OCI-LY7 (cell line): ENCODE data around the gene LSM11. TPM values are rescaled to one million over a fixed set of nuclear protein-coding genes. Genes with fewer than 3 reads are reported as not detected.

ENCODE experiments used
- BruUV-seq: library from RNA; stranded (reverse); fragments of 400-500 nt; replicated peaks from 2 replicates; lab custom pipeline; 2021; lab: Mats Ljungman, UMichigan
- CTCF ChIA-PET: fragments of 300-600 bp; sonication (Branson Sonifier 250); formaldehyde crosslinking; loops from one replicate; lab custom pipeline; 2022; ENCODE audit warnings: antibody characterized with exemption; ENCODE audit not compliant: unreplicated experiment; lab: Charles Lee
- POLR2A ChIA-PET: fragments of 300-600 bp; sonication (Branson Sonifier 250); formaldehyde crosslinking; loops from one replicate; lab custom pipeline; 2022; ENCODE audit warnings: antibody characterized with exemption; lab: Charles Lee
- DNase-seq: peaks from one replicate; pipeline ENCODE4 v3.0.0-alpha.2; 2015; ENCODE audit warnings: low spot score
- H2AFZ ChIP-seq: fragments of 200-600 bp; sonication (generic), shearing (Covaris generic); 2 replicates; pipeline ENCODE4 v1.6.1; 2014; ENCODE audit warnings: mild to moderate bottlenecking, antibody characterized with exemption, low read length, moderate library complexity
- H3K27ac ChIP-seq: fragments of 200-600 bp; sonication (generic); 2 replicates; pipeline ENCODE4 v1.5.1; 2014; ENCODE audit warnings: mixed run types, low read depth, mild to moderate bottlenecking, moderate library complexity, low read length, inconsistent platforms; ENCODE audit not compliant: poor library complexity, severe bottlenecking
- H3K36me3 ChIP-seq: fragments of 200-600 bp; sonication (generic); 2 replicates; pipeline ENCODE4 v1.6.1; 2014; ENCODE audit warnings: mild to moderate bottlenecking, antibody characterized with exemption, low read length, moderate library complexity, mixed read lengths; ENCODE audit not compliant: insufficient read depth
- H3K4me1 ChIP-seq: fragments of 200-600 bp; sonication (generic); 2 replicates; pipeline ENCODE4 v1.5.1; 2014; ENCODE audit warnings: mild to moderate bottlenecking, low read length; ENCODE audit not compliant: insufficient read depth, poor library complexity, severe bottlenecking
- H3K4me2 ChIP-seq: fragments of 200-600 bp; sonication (generic); 2 replicates; pipeline ENCODE4 v1.6.1; 2014; ENCODE audit warnings: mild to moderate bottlenecking, low read length
- H3K4me3 ChIP-seq: fragments of 200-600 bp; sonication (generic); 2 replicates; pipeline ENCODE4 v1.5.1; 2014; ENCODE audit warnings: mild to moderate bottlenecking, low read depth, low read length; ENCODE audit not compliant: poor library complexity, severe bottlenecking
- H3K79me2 ChIP-seq: fragments of 200-600 bp; sonication (generic); 2 replicates; pipeline ENCODE4 v1.6.1; 2016; ENCODE audit warnings: low read depth, mild to moderate bottlenecking, low read length, moderate library complexity, mixed read lengths; ENCODE audit not compliant: insufficient read depth
- H3K9me2 ChIP-seq: fragments of 200-600 bp; sonication (generic); 2 replicates; pipeline ENCODE4 v1.6.1; 2016; ENCODE audit warnings: mild to moderate bottlenecking, low read length, mixed read lengths; ENCODE audit not compliant: insufficient read depth
- H3K9me3 ChIP-seq: fragments of 200-600 bp; sonication (generic); 2 replicates; pipeline ENCODE4 v1.6.1; 2014; ENCODE audit warnings: mild to moderate bottlenecking, mixed run types, low read length, mixed read lengths
- H4K20me1 ChIP-seq: fragments of 200-600 bp; sonication (generic); 2 replicates; pipeline ENCODE4 v1.6.1; 2014; ENCODE audit warnings: mild to moderate bottlenecking, antibody characterized with exemption, low read length, moderate library complexity, mixed read lengths; ENCODE audit not compliant: insufficient read depth
- EZH2phosphoT487 ChIP-seq: fragments of 200-600 bp; sonication (generic); IDR thresholded peaks from 2 replicates; pipeline ENCODE4 v1.6.1; 2018; ENCODE audit warnings: low read depth, borderline replicate concordance, mild to moderate bottlenecking, mixed run types, antibody characterized with exemption, low read length, moderate library complexity, mixed read lengths
- intact Hi-C: fragments of 100-400 bp; cut with micrococcal nuclease; formaldehyde crosslinking; loops from one replicate; pipeline ENCODE4 v1.10.0; 2022; ENCODE audit not compliant: unreplicated experiment
- total RNA-seq, 2 experiments: library from RNA; depleted of rRNA in 1 of 2; stranded (reverse); fragments of >200 nt in 1 of 2; shearing (Covaris generic) in 1 of 2; gene quantifications; 2 replicates each; pipeline ENCODE4 v1.2.3, GENCODE V29; 2014 to 2022
- TF ChIP-seq, protein P1 (sequence below): fragments of 200-600 bp; sonication (generic); conservative IDR thresholded peaks from 2 replicates; pipeline ENCODE4 v1.5.1; 2014; ENCODE audit warnings: mild to moderate bottlenecking, antibody characterized with exemption, low read length, moderate library complexity, mixed read lengths

LSM11 gene
- total RNA-seq, 2 experiments from 2014 or later: 7.5 to 10.9 TPM

DNA sequence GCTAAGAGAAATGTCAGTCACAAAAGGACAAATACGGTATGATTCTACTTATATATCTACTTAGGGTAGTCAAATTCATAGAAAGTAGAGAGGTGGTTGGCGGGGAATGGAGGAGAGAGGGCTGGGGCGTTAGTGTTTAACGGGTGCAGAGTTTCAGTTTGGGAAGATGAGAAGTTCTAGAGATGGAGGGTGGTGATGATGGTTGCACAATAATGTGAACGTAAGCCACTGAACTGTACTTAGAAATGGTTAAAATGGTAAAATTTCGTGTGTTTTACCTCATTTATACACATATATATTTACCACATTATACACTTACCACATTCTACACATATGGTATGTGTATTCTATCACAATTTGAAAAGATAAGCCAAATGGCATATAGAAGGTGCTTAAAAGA lies 35.7 kb downstream of the LSM11 start:
- POLR2A ChIA-PET: no interaction called here
- H3K4me1 ChIP-seq: no peaks in the 10 kb centered on the region
- no peaks in the 10 kb centered on the region for H3K9me2 ChIP-seq
- CTCF ChIA-PET: no interaction called here
- H3K4me2 ChIP-seq: no peak overlapping the region
- no peak for DNase-seq
- H3K36me3 ChIP-seq: peaks cover 11% of the 10 kb centered on the region
- H3K4me3 ChIP-seq: no peak overlapping the region
- intact Hi-C loops: no loop called here
- H4K20me1 ChIP-seq: no peaks in the 10 kb centered on the region
- no peak overlapping the region for H2AFZ ChIP-seq
- no TSS peak for BruUV-seq
- H3K9me3 ChIP-seq: no peaks in the 10 kb centered on the region
- TF ChIP-seq, protein P1, sequence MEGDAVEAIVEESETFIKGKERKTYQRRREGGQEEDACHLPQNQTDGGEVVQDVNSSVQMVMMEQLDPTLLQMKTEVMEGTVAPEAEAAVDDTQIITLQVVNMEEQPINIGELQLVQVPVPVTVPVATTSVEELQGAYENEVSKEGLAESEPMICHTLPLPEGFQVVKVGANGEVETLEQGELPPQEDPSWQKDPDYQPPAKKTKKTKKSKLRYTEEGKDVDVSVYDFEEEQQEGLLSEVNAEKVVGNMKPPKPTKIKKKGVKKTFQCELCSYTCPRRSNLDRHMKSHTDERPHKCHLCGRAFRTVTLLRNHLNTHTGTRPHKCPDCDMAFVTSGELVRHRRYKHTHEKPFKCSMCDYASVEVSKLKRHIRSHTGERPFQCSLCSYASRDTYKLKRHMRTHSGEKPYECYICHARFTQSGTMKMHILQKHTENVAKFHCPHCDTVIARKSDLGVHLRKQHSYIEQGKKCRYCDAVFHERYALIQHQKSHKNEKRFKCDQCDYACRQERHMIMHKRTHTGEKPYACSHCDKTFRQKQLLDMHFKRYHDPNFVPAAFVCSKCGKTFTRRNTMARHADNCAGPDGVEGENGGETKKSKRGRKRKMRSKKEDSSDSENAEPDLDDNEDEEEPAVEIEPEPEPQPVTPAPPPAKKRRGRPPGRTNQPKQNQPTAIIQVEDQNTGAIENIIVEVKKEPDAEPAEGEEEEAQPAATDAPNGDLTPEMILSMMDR: no peak
- TF ChIP-seq EZH2phosphoT487: no peak
- H3K27ac ChIP-seq: no peak overlapping the region
- H3K79me2 ChIP-seq: no peaks in the 10 kb centered on the region

DNA sequence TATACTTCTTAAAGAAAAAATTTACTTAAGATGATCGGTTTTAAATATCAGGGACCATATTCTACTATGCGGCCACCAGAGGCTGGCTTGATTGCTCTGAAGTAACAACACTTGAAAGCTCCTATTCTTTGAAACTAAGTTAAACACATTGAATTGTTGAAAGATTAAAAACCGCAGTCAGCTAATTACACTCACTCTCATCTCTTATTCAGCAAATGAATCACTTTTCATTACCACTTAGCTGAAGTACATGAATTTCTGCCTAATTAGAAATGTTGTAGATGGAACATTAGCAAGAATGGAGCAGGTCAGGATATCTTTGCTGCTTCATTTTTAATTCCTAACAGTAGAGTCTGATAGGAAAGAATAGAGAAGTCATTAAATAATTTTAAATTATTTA lies 42.3 kb downstream of the LSM11 start:
- TF ChIP-seq, protein P1: no peak
- TF ChIP-seq EZH2phosphoT487: no peak
- Histone ChIP-seq H3K4me1 (no peaks in the 10 kb centered on the region), H3K9me2 (no peaks in the 10 kb centered on the region), H3K27ac (no peak overlapping the region), H3K4me2 (no peak overlapping the region), H2AFZ (no peak overlapping the region), H4K20me1 (no peaks in the 10 kb centered on the region), H3K9me3 (no peaks in the 10 kb centered on the region), H3K4me3 (no peak overlapping the region), H3K36me3 (peaks cover 74% of the 10 kb centered on the region), H3K79me2 (no peaks in the 10 kb centered on the region)
- intact Hi-C loops: no loop called here
- ChIA-PET CTCF (no interaction called here), POLR2A (interaction anchor here (0.6 kb wide), 1 partner anchor 313 kb away, joined by 4 read pairs; no protein-coding TSS in a partner anchor)
- no TSS peak for BruUV-seq
- no peak for DNase-seq

DNA sequence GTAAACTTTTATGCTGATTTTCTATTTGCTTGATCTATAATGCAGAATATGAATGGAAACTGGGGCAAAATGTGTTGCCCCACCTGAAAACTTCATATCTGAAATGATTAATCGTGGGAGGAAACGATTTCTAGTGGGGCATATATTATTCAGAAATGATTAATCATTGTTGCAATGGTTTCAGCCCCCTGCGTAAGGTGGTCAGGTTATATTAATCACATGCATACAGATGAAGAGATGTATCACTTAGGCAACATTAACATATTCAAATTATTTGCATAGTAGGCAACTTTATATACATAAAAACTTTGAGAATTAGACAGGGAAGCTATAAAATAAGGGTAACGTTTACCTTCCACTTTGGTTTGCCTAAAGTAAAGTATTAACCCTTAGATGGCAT lies 49.8 kb downstream of the LSM11 start:
- Histone ChIP-seq H2AFZ (no peak overlapping the region), H3K4me3 (no peak overlapping the region), H4K20me1 (no peaks in the 10 kb centered on the region), H3K9me3 (peaks cover 4% of the 10 kb centered on the region; the same call in 1 of the 2 replicates), H3K27ac (no peak overlapping the region), H3K79me2 (no peaks in the 10 kb centered on the region), H3K4me1 (no peaks in the 10 kb centered on the region), H3K9me2 (no peaks in the 10 kb centered on the region), H3K36me3 (peaks cover 98% of the 10 kb centered on the region), H3K4me2 (no peak overlapping the region)
- DNase-seq: no peak
- BruUV-seq: no TSS peak
- no peak for TF ChIP-seq EZH2phosphoT487
- intact Hi-C loops: no loop called here
- ChIA-PET POLR2A (interaction anchor here (0.6 to 1.4 kb wide), 3 partner anchors 20 to 1207 kb away, joined by 3 to 4 read pairs (median 4); no protein-coding TSS in a partner anchor), CTCF (no interaction called here)
